ENCODE results near the gene GGCT.

GGCT gene

DNA sequence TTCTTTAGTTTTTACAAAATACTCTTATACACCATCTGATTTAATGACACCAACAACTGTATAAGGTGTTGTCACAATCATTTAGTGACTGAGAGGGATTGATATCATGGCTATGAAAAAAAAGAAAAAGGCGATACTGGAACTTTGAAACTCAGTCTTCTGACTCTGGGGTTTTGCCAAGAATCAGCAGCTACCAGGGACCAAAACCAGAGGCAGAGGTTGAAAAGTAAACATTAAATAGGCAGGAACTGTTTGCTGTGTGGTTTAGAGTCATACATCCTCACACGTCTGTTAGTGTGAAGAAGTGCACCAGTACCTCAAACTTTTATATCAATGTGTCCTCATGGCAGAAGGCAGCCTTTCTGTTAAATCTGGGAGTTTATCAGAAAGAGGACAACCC lies 19.9 kb upstream of the GGCT start:
- H3K27ac Mint-ChIP-seq = no peak overlapping the region

GRCh38 chr7:30523466-30523865 lies 18.8 kb upstream of the GGCT start:
- Mint-ChIP-seq H3K4me3 (no peak overlapping the region), H3K4me1 (no peaks in the 10 kb centered on the region), H3K27ac (peak overlapping the region; percentile 49), H3K9me3 (no peaks in the 10 kb centered on the region), H3K27me3 (ENCODE audit: low read depth, poor library complexity) (peaks cover 11% of the 10 kb centered on the region), H3K36me3 (ENCODE audit: low read depth) (peaks cover 5% of the 10 kb centered on the region)
- no peak for DNase-seq
- TF ChIP-seq, protein P1, sequence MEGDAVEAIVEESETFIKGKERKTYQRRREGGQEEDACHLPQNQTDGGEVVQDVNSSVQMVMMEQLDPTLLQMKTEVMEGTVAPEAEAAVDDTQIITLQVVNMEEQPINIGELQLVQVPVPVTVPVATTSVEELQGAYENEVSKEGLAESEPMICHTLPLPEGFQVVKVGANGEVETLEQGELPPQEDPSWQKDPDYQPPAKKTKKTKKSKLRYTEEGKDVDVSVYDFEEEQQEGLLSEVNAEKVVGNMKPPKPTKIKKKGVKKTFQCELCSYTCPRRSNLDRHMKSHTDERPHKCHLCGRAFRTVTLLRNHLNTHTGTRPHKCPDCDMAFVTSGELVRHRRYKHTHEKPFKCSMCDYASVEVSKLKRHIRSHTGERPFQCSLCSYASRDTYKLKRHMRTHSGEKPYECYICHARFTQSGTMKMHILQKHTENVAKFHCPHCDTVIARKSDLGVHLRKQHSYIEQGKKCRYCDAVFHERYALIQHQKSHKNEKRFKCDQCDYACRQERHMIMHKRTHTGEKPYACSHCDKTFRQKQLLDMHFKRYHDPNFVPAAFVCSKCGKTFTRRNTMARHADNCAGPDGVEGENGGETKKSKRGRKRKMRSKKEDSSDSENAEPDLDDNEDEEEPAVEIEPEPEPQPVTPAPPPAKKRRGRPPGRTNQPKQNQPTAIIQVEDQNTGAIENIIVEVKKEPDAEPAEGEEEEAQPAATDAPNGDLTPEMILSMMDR (IDR thresholded peaks at IDR 0.05) = no peak

More for the DNA sequence above, 19.9 kb upstream of the GGCT start:
- Mint-ChIP-seq H3K4me3 (no peak overlapping the region), H3K36me3 (ENCODE audit: low read depth) (peaks cover 5% of the 10 kb centered on the region), H3K9me3 (no peaks in the 10 kb centered on the region), H3K27me3 (ENCODE audit: low read depth, poor library complexity) (peaks cover 16% of the 10 kb centered on the region), H3K4me1 (no peaks in the 10 kb centered on the region)
- no peak for DNase-seq
- TF ChIP-seq, protein P1 (IDR thresholded peaks at IDR 0.05) = no peak

- H3K36me3 Mint-ChIP-seq (ENCODE audit: low read depth) = peaks cover 5% of the 10 kb centered on the region
- TF ChIP-seq, protein P1 (IDR thresholded peaks at IDR 0.05) = no peak
- H3K9me3 Mint-ChIP-seq = no peaks in the 10 kb centered on the region
- H3K27me3 Mint-ChIP-seq (ENCODE audit: low read depth, poor library complexity) = peaks cover 6% of the 10 kb centered on the region
- no peak for DNase-seq
- H3K4me1 Mint-ChIP-seq = no peaks in the 10 kb centered on the region
- H3K4me3 Mint-ChIP-seq = no peak overlapping the region
- no peak overlapping the region for H3K27ac Mint-ChIP-seq
Measured at GRCh38 chr7:30522159-30522558, 17.5 kb upstream of the GGCT start.

DNA sequence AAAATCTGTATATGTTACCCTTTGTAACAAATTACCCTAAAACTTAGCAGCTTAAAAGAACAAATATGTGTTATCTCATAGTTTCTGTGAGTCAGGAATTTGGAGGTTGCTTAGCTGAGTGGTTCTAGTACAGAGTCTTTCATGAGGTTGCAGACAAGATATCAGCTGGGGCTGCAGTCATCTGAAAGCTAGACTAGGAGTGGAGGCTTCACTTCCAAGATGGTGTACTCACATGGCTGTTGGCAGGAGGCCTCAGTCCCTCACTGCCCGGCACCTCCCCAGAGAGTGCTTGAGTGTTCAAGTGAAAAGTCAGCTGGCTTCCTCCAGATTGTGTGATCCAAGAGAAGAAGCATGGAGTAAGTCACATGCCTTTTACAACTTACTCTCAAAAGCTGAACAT lies 16.9 kb upstream of the GGCT start:
- Mint-ChIP-seq H3K4me3 (no peak overlapping the region), H3K4me1 (no peaks in the 10 kb centered on the region), H3K9me3 (no peaks in the 10 kb centered on the region), H3K27ac (no peak overlapping the region), H3K27me3 (ENCODE audit: low read depth, poor library complexity) (peaks cover 9% of the 10 kb centered on the region), H3K36me3 (ENCODE audit: low read depth) (peaks cover 5% of the 10 kb centered on the region)
- TF ChIP-seq, protein P1 (IDR thresholded peaks at IDR 0.05) = no peak
- DNase-seq = no peak

DNA sequence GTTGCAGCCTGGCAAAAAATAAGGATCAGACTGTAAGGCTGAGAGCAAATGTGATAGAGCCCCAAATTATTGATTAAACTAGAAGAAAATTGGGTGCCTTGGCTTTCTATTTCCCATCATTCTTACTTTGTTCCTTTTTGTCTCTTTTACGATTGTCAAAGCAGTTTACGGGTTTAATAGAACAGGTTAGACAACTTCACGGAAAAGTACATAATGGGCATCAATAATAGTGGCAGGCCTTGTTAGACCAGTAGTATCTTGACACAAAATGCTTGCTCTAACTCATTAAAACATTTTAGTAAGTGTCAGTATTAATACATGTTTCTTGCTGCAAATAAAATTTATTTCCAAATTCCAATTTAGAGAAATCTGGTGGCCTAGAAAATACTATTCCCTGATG lies 14.5 kb upstream of the GGCT start:
- Mint-ChIP-seq H3K4me3 (no peak overlapping the region), H3K27me3 (ENCODE audit: low read depth, poor library complexity) (peaks cover 9% of the 10 kb centered on the region), H3K4me1 (no peaks in the 10 kb centered on the region), H3K9me3 (no peaks in the 10 kb centered on the region), H3K27ac (no peak overlapping the region), H3K36me3 (ENCODE audit: low read depth) (peaks cover 5% of the 10 kb centered on the region)
- TF ChIP-seq, protein P1 (IDR thresholded peaks at IDR 0.05) = no peak
- no peak for DNase-seq

DNA sequence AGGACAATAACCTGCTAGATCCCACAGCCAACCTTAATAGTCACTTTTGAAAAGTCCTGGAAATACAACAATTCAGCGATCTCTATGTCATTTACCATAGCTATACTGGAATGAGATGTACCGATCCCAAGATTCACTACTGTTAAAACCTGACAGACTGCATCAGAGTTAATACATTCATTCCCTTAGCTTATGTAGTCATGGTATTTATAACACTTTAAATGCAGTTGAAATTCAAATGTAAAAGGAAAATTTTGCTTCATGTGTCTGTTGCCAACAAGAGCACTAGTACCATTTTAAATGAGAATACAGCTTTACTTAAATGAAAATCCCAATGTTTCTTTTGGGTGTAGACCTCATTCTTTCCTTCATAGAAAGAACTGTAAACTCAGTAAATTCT lies 11.1 kb upstream of the GGCT start:
- no peak overlapping the region for H3K27ac Mint-ChIP-seq
- DNase-seq = no peak
- H3K27me3 Mint-ChIP-seq (ENCODE audit: low read depth, poor library complexity) = peaks cover 6% of the 10 kb centered on the region
- peaks cover 7% of the 10 kb centered on the region for H3K4me1 Mint-ChIP-seq
- TF ChIP-seq, protein P1 (IDR thresholded peaks at IDR 0.05) = no peak
- no peak overlapping the region for H3K4me3 Mint-ChIP-seq
- H3K9me3 Mint-ChIP-seq = no peaks in the 10 kb centered on the region
- no peaks in the 10 kb centered on the region for H3K36me3 Mint-ChIP-seq (ENCODE audit: low read depth)

Data from nephron progenitor cell (in vitro differentiated cells).